GM12878 (cell line): ENCODE data around the gene DDX24. TPM values are rescaled to one million over a fixed set of nuclear protein-coding genes. Genes with fewer than 3 reads are reported as not detected.

Experiments
- ATAC-seq: fragments of 200-7000 bp; cut with Tn5 transposase; 3 replicates; pipeline ENCODE4 v1.9.1; 2020; ENCODE audit warnings: mild to moderate bottlenecking, moderate library complexity
- BruUV-seq: library from RNA; stranded (reverse); fragments of 400-500 nt; replicated peaks from 2 replicates; lab custom pipeline; 2021; lab: Mats Ljungman, UMichigan
- CTCF ChIA-PET: fragments of 300-600 bp; sonication (Branson Sonifier 250); formaldehyde crosslinking; extraction: SDS; loops from one replicate; lab custom pipeline; 2021; ENCODE audit warnings: inconsistent platforms; lab: Yijun Ruan, JAX
- POLR2A ChIA-PET: fragments of 350-600 bp; formaldehyde crosslinking; extraction: SDS; loops from one replicate; lab custom pipeline; 2021; ENCODE audit warnings: inconsistent platforms; lab: Charles Lee
- RAD21 ChIA-PET: fragments of 300-600 bp; sonication (Branson Sonifier 250); formaldehyde crosslinking; loops from one replicate; lab custom pipeline; 2023; ENCODE audit warnings: antibody characterized with exemption; ENCODE audit not compliant: unreplicated experiment; lab: Charles Lee
- SMC1A ChIA-PET: fragments of 300-600 bp; sonication (Branson Sonifier 250); formaldehyde crosslinking; loops from one replicate; lab custom pipeline; 2023; ENCODE audit not compliant: unreplicated experiment, uncharacterized antibody; lab: Charles Lee
- DNase-seq: peaks from one replicate; pipeline ENCODE4 v3.0.0-alpha.2; 2011; ENCODE audit warnings: low read depth, low spot score
- FAIRE-seq: peaks from 3 replicates; lab custom pipeline; 2011; peaks lifted over from hg19 to GRCh38; lab: Jason Lieb, UNC
- H2AFZ ChIP-seq: 2 replicates; pipeline ENCODE4 v1.6.0; 2011; ENCODE audit warnings: low read depth, low read length, control low read depth; ENCODE audit not compliant: control insufficient read depth
- H3K27ac ChIP-seq: 2 replicates; pipeline ENCODE4 v1.5.1; 2011; ENCODE audit warnings: control low read depth; ENCODE audit not compliant: control insufficient read depth, insufficient read depth
- H3K27me3 ChIP-seq, 2 experiments: replicated peaks in 1 of 2; 2 replicates each; pipeline versions ENCODE4 v1.6.0 to v1.6.1; 2011; ENCODE audit warnings: low read length in 1 of 2; ENCODE audit not compliant: control insufficient read depth in 2 of 2, insufficient read depth in 2 of 2
- H3K36me3 ChIP-seq, 2 experiments: 2 replicates each; pipeline ENCODE4 v1.5.1; 2011; ENCODE audit warnings: low read length in 1 of 2; ENCODE audit not compliant: control insufficient read depth in 2 of 2, insufficient read depth in 2 of 2
- H3K4me1 ChIP-seq: 2 replicates; pipeline ENCODE4 v1.6.1; 2011; ENCODE audit warnings: mild to moderate bottlenecking, low read length, moderate library complexity, mixed read lengths; ENCODE audit not compliant: control insufficient read depth, insufficient read depth
- H3K4me2 ChIP-seq: 2 replicates; pipeline ENCODE4 v1.6.0; 2011; ENCODE audit warnings: control low read depth; ENCODE audit not compliant: control insufficient read depth, insufficient read depth
- H3K4me3 ChIP-seq: fragments of 200-600 bp; sonication (generic); 2 replicates; pipeline ENCODE4 v1.5.1; 2016
- H3K79me2 ChIP-seq: 2 replicates; pipeline ENCODE4 v1.6.0; 2011; ENCODE audit warnings: low read length; ENCODE audit not compliant: control insufficient read depth, insufficient read depth
- H3K9ac ChIP-seq: 2 replicates; pipeline ENCODE4 v1.8.0; 2011; ENCODE audit warnings: low read length, control low read depth, mixed read lengths; ENCODE audit not compliant: control insufficient read depth, insufficient read depth
- H3K9me3 ChIP-seq: replicated peaks from 3 replicates; pipeline ENCODE4 v1.5.1; 2011; ENCODE audit warnings: mild to moderate bottlenecking, low read length; ENCODE audit not compliant: control insufficient read depth, insufficient read depth
- H4K20me1 ChIP-seq: 2 replicates; pipeline ENCODE4 v1.6.0; 2011; ENCODE audit not compliant: control insufficient read depth, insufficient read depth
- CBX5 ChIP-seq: sonication (generic); IDR thresholded peaks from 2 replicates; pipeline ENCODE4 v1.6.1; 2016; ENCODE audit warnings: low read depth, moderate library complexity, mild to moderate bottlenecking, inconsistent platforms
- CHD4 ChIP-seq: fragments of 200-600 bp; sonication (generic); IDR thresholded peaks from 2 replicates; pipeline ENCODE4 v1.6.1; 2016; ENCODE audit warnings: mild to moderate bottlenecking
- EZH2 ChIP-seq: IDR thresholded peaks from 2 replicates; pipeline ENCODE4 v1.6.1; 2012; ENCODE audit warnings: low read depth, mild to moderate bottlenecking, control low read depth, inconsistent platforms, low read length, borderline replicate concordance; ENCODE audit not compliant: control insufficient read depth
- FOXM1 ChIP-seq: IDR thresholded peaks from 2 replicates; pipeline ENCODE4 v1.6.1; 2012; ENCODE audit warnings: low read depth, mild to moderate bottlenecking, inconsistent platforms, low read length, moderate library complexity
- HDAC2 ChIP-seq: fragments of 200-600 bp; sonication (generic); IDR thresholded peaks from 2 replicates; pipeline ENCODE4 v1.6.1; 2017
- IRF4 ChIP-seq: IDR thresholded peaks from 2 replicates; pipeline ENCODE4 v1.6.1; 2011; ENCODE audit warnings: low read depth, low read length
- KAT2A ChIP-seq: conservative IDR thresholded peaks from 2 replicates; pipeline ENCODE4 v1.6.1; 2011; ENCODE audit warnings: low read depth, low read length; ENCODE audit not compliant: control insufficient read depth
- MEF2B ChIP-seq: fragments of 450-650 bp; IDR thresholded peaks from 2 replicates; pipeline ENCODE4 v1.6.1; 2018; ENCODE audit warnings: mild to moderate bottlenecking, moderate library complexity; ENCODE audit not compliant: partially characterized antibody, poor library complexity, severe bottlenecking
- NFYA ChIP-seq: IDR thresholded peaks from 2 replicates; pipeline ENCODE4 v1.6.1; 2011; ENCODE audit warnings: low read depth, mild to moderate bottlenecking, low read length, improper control_type of control experiment, borderline replicate concordance
- POLR2A ChIP-seq: IDR thresholded peaks from 2 replicates; pipeline ENCODE4 v1.6.1; 2011; ENCODE audit warnings: low read depth, mild to moderate bottlenecking, low read length
- RBBP5 ChIP-seq: fragments of 200-600 bp; sonication (generic); conservative IDR thresholded peaks from 2 replicates; pipeline ENCODE4 v1.6.1; 2016
- SIN3A ChIP-seq: IDR thresholded peaks from 2 replicates; pipeline ENCODE4 v1.6.1; 2012; ENCODE audit warnings: low read depth, low read length, improper control_type of control experiment
- TBL1XR1 ChIP-seq: IDR thresholded peaks from 2 replicates; pipeline ENCODE4 v1.6.1; 2012; ENCODE audit warnings: low read depth, low read length, improper control_type of control experiment
- ZZZ3 ChIP-seq: IDR thresholded peaks from 2 replicates; pipeline ENCODE4 v1.6.1; 2011; ENCODE audit warnings: low read depth; ENCODE audit not compliant: control insufficient read depth, insufficient read length
- WGBS: methylation state at CpG from one replicate; pipeline ENCODE4 v1.1.6; 2016; ENCODE audit warnings: low lambda C conversion rate; ENCODE audit not compliant: insufficient replicate concordance, insufficient coverage; ENCODE audit errors: missing lambda C conversion rate; 5-methylcytosine and 5-hydroxymethylcytosine counted together
- in situ Hi-C: fragments of 300-500 bp; cut with MboI; formaldehyde crosslinking; loops from 9 replicates; pipeline ENCODE4 v1.14.3; 2018; ENCODE audit warnings: mixed read lengths
- intact Hi-C: fragments of 100-400 bp; cut with micrococcal nuclease; formaldehyde crosslinking; loops from one replicate; pipeline ENCODE4 v1.14.2; 2022; ENCODE audit not compliant: unreplicated experiment
- polyA plus RNA-seq, 11 experiments: library from polyadenylated mRNA; depleted of rRNA in 4 of 11; unstranded in 6 of 11; stranded (reverse) in 5 of 11; fragments of >200 nt; fragmentation: Nextera tagmentation in 4 of 11; fragmentation: Illumina TruSeq in 1 of 11; extraction: Ambion mirVana in 4 of 11; extraction: Trizol in 1 of 11; gene quantifications; 1 replicate in 1 of 11; 2 replicates in 10 of 11; pipeline versions ENCODE4 v1.2.1 to v1.2.3, GENCODE V29; 2011 to 2016; ENCODE audit warnings: inconsistent platforms in 2 of 11, missing spikeins in 2 of 11, low read depth in 1 of 11
- total RNA-seq, 4 experiments: library from RNA; depleted of rRNA in 3 of 4; stranded (reverse); fragments of >200 nt in 3 of 4; fragmentation: Illumina TruSeq in 1 of 4; extraction: Trizol in 1 of 4; gene quantifications; 2 replicates each; pipeline versions ENCODE4 v1.2.1 to v1.2.3, GENCODE V29; 2013 to 2021
- TF ChIP-seq, protein P1 (sequence below): fragments of 450-650 bp; IDR thresholded peaks from 2 replicates; pipeline ENCODE4 v1.6.1; 2017; ENCODE audit warnings: mild to moderate bottlenecking, low read depth, inconsistent platforms; ENCODE audit not compliant: poor library complexity, severe bottlenecking

DDX24 gene
- total and polyA plus RNA-seq, 10 of the 15 experiments (the other 5 are each of a cell fraction or from before 2014, with no cell fraction given): 137 to 266 (median 184) TPM

DNA sequence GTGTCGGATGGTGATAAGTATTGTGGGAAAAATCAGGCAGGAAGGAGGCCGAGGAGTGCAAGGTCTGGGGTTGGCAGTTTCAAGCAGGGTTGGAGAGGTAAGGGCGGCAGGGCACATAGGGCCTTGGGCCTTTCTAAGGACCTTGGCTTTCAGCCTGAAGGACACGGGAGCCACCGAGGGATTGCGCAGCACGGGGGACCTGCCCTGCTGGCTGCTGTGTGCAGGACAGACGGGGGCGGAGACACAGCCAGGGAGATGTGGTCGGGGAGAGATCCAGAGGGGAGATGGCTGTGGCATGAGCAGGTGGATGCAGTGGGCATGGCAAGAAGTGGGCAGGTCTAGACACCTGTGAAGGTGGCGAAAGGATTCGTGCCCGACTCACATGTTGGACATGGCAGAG, 40.2 kb downstream of the DDX24 start:
- no peak overlapping the region for H3K27ac ChIP-seq
- H3K4me2 ChIP-seq: no peak overlapping the region
- in situ Hi-C loops (no loop called here), intact Hi-C loops (no loop called here)
- H3K79me2 ChIP-seq: no peaks in the 10 kb centered on the region
- H3K27me3 ChIP-seq: no peaks in the 10 kb centered on the region
- no peak overlapping the region for H3K4me3 ChIP-seq
- H3K9me3 ChIP-seq: no peaks in the 10 kb centered on the region
- H3K36me3 ChIP-seq: peaks cover 2 to 3% of the 10 kb centered on the region in 2 experiments; a peak in 3 of 4 replicates
- DNase-seq: no peak
- BruUV-seq: no TSS peak
- H3K4me1 ChIP-seq: no peaks in the 10 kb centered on the region
- no peak for TF ChIP-seq MEF2B
- no peak for TF ChIP-seq CHD4
- TF ChIP-seq, protein P1, sequence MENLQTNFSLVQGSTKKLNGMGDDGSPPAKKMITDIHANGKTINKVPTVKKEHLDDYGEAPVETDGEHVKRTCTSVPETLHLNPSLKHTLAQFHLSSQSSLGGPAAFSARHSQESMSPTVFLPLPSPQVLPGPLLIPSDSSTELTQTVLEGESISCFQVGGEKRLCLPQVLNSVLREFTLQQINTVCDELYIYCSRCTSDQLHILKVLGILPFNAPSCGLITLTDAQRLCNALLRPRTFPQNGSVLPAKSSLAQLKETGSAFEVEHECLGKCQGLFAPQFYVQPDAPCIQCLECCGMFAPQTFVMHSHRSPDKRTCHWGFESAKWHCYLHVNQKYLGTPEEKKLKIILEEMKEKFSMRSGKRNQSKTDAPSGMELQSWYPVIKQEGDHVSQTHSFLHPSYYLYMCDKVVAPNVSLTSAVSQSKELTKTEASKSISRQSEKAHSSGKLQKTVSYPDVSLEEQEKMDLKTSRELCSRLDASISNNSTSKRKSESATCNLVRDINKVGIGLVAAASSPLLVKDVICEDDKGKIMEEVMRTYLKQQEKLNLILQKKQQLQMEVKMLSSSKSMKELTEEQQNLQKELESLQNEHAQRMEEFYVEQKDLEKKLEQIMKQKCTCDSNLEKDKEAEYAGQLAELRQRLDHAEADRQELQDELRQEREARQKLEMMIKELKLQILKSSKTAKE: no peak
- TF ChIP-seq FOXM1: no peak
- no peak for TF ChIP-seq RBBP5
- TF ChIP-seq EZH2: no peak
- TF ChIP-seq KAT2A: no peak
- TF ChIP-seq SIN3A: no peak
- TF ChIP-seq HDAC2: no peak
- TF ChIP-seq POLR2A: no peak
- TF ChIP-seq TBL1XR1: no peak
- TF ChIP-seq ZZZ3: no peak
- no peak for TF ChIP-seq IRF4
- TF ChIP-seq CBX5: no peak
- TF ChIP-seq NFYA: no peak
- POLR2A ChIA-PET: no interaction called here
- FAIRE-seq: no peak
- WGBS: 76% methylated on average over 13 of the region's 13 CpGs
- H2AFZ ChIP-seq: no peak overlapping the region
- ATAC-seq: no peak
- RAD21 ChIA-PET: no interaction called here
- SMC1A ChIA-PET: no interaction called here
- no peak overlapping the region for H3K9ac ChIP-seq
- CTCF ChIA-PET: no interaction called here
- no peaks in the 10 kb centered on the region for H4K20me1 ChIP-seq
